Right lobe of liver (tissue), 6 donors: ENCODE measurements around the gene DLEC1. TPM values are rescaled to one million over a fixed set of nuclear protein-coding genes. Genes with fewer than 3 reads are reported as not detected.

ENCODE experiments used
- ATAC-seq, 4 donors: fragments of 200-7000 bp; cut with Tn5 transposase; one replicate each; pipeline ENCODE4 v1.9.1; 2020; ENCODE audit warnings: mild to moderate bottlenecking in 4 of 4, moderate library complexity in 4 of 4
- DNase-seq, 3 donors: peaks; one replicate each; pipeline ENCODE4 v3.0.0-alpha.2; 2020
- H3K27ac ChIP-seq, 3 donors: fragments of 200-600 bp; one replicate each; pipeline ENCODE4 v1.8.0; 2022
- H3K27me3 ChIP-seq, 2 donors: fragments of 200-600 bp; one replicate each; pipeline ENCODE4 v1.8.0; 2022
- H3K36me3 ChIP-seq, 4 donors: fragments of 200-600 bp; sonication (generic) in 1 of 4; one replicate each; pipeline versions ENCODE4 v1.5.1 to v1.8.0; 2017 to 2022; ENCODE audit warnings: control low read depth in 1 of 4
- H3K4me1 ChIP-seq, 4 donors: fragments of 200-600 bp; sonication (generic) in 1 of 4; one replicate each; pipeline versions ENCODE4 v1.5.1 to v1.8.0; 2017 to 2022; ENCODE audit warnings: control low read depth in 1 of 4
- H3K4me3 ChIP-seq, 3 donors: fragments of 200-600 bp; one replicate each; pipeline ENCODE4 v1.8.0; 2022
- H3K9me3 ChIP-seq, 4 donors: fragments of 200-600 bp; sonication (generic) in 1 of 4; one replicate each; pipeline versions ENCODE4 v1.5.1 to v1.8.0; 2017 to 2022; ENCODE audit warnings: control low read depth in 1 of 4
- POLR2A ChIP-seq: fragments of 450-650 bp; IDR thresholded peaks from one replicate; pipeline ENCODE4 v1.6.1; 2017; ENCODE audit warnings: antibody characterized with exemption, mild to moderate bottlenecking
- WGBS: methylation state at CpG from one replicate; pipeline ENCODE4 v1.1.6; 2018; ENCODE audit warnings: low coverage, low lambda C conversion rate; ENCODE audit not compliant: insufficient coverage; ENCODE audit errors: missing lambda C conversion rate; 5-methylcytosine and 5-hydroxymethylcytosine counted together
- intact Hi-C, 2 donors: fragments of 100-400 bp; cut with DNase I; formaldehyde crosslinking; loops; one replicate each; pipeline versions ENCODE4 v1.11.2 to v1.14.1; 2022
- total RNA-seq, 6 experiments: library from RNA; depleted of rRNA in 2 of 6; stranded (reverse); fragments of >200 nt in 2 of 6; fragmentation: NEBNext Ultra II Directional in 3 of 6; extraction: Animal tissue kit (Norgen Biotek cat#: 25700) in 3 of 6; gene quantifications; one replicate each; pipeline versions ENCODE4 v1.1.0 to v1.2.4, GENCODE V29; 2016 to 2023
- TF ChIP-seq, protein P1 (sequence below), 4 donors: fragments of 200-600 bp in 3 of 4; fragments of 450-650 bp in 1 of 4; IDR thresholded peaks; one replicate each; pipeline versions ENCODE4 v1.5.1 to v1.8.0; 2016 to 2022; ENCODE audit warnings: antibody characterized with exemption in 4 of 4, mild to moderate bottlenecking in 2 of 4
- donor health status: DM: no; HTN: yes; CAD: no.
- donor health status: DM: no; HTN: no; CAD: no.
- donor health status: DM: no; HTN: no; CAD: no.
- donor health status: DM: no; HTN: yes; CAD: no.
- donor health status: DM: no; HTN: yes; CAD: no.

Gene DLEC1
- total RNA-seq, 6 experiments from 2014 or later = 0.04 to 0.18 (median 0.15) TPM; not detected in 2

- intact Hi-C loops = no loop called here
These were observed 107.5 kb downstream of the DLEC1 start for GRCh38 chr3:38146504-38146903.

GRCh38 chr3:38147421-38147820, 108.4 kb downstream of the DLEC1 start:
- ATAC-seq = peak in 2 of 4 donors; percentile 22 to 31
- WGBS = 59% methylated on average over 3 of the region's 3 CpGs

More at GRCh38 chr3:38146504-38146903, 107.5 kb downstream of the DLEC1 start:
- Histone ChIP-seq H3K9me3 (no peaks in the 10 kb centered on the region), H3K4me3 (no peak overlapping the region), H3K36me3 (peaks cover 0 to 8% (median 2%) of the 10 kb centered on the region in 4 donors), H3K4me1 (no peaks in the 10 kb centered on the region), H3K27ac (no peak overlapping the region), H3K27me3 (no peaks in the 10 kb centered on the region)
- DNase-seq (no peak), ATAC-seq (no peak)
- no peak for TF ChIP-seq POLR2A
- TF ChIP-seq, protein P1, sequence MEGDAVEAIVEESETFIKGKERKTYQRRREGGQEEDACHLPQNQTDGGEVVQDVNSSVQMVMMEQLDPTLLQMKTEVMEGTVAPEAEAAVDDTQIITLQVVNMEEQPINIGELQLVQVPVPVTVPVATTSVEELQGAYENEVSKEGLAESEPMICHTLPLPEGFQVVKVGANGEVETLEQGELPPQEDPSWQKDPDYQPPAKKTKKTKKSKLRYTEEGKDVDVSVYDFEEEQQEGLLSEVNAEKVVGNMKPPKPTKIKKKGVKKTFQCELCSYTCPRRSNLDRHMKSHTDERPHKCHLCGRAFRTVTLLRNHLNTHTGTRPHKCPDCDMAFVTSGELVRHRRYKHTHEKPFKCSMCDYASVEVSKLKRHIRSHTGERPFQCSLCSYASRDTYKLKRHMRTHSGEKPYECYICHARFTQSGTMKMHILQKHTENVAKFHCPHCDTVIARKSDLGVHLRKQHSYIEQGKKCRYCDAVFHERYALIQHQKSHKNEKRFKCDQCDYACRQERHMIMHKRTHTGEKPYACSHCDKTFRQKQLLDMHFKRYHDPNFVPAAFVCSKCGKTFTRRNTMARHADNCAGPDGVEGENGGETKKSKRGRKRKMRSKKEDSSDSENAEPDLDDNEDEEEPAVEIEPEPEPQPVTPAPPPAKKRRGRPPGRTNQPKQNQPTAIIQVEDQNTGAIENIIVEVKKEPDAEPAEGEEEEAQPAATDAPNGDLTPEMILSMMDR (IDR thresholded peaks at IDR 0.05) = no peak
- whole genome bisulfite sequencing = 85% methylated on average over 2 of the region's 2 CpGs

DNA sequence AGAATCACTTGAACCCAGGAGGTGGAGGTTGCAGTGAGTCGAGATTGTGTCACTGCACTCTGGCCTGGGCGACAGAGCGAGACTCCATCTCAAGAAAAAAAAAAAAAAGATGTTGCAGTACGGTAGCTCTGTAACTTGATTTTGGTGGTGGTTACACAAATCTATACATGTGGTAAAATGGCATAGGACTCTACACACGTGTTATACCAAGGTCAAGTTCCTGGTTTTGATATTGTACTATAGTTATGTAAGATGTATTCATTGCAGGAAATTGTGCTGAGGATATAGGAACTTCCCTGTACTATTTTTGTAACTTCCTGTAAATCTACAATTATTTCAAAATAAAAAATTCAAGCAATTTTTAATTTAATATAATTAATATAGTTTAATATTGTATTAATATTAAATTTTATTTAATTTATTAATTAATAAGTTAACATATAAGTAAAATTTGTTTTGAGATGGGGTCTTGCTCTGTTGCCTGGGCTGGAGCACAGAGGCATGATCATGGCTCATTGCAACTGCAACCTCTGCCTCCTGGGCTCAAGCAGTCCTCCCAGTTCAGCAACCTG, 109.4 kb downstream of the DLEC1 start:
- WGBS = 50% methylated on average over 4 of the region's 5 CpGs
- Histone ChIP-seq H3K4me3 (no peak overlapping the region), H3K9me3 (no peaks in the 10 kb centered on the region), H3K4me1 (no peaks in the 10 kb centered on the region), H3K27me3 (no peaks in the 10 kb centered on the region), H3K36me3 (no peaks in the 10 kb centered on the region), H3K27ac (no peak overlapping the region)
- DNase-seq = no peak
- TF ChIP-seq POLR2A = no peak
- TF ChIP-seq, protein P1 (IDR thresholded peaks at IDR 0.05) = no peak
- peak in 3 of 4 donors; percentile 13 to 53 (median 33) for ATAC-seq
- intact Hi-C loops = no loop called here

More at GRCh38 chr3:38147421-38147820, 108.4 kb downstream of the DLEC1 start:
- no peak overlapping the region for H3K4me3 ChIP-seq
- H3K9me3 ChIP-seq = no peaks in the 10 kb centered on the region
- no peaks in the 10 kb centered on the region for H3K27me3 ChIP-seq
- no peak overlapping the region for H3K27ac ChIP-seq
- no peak for DNase-seq
- no peak for TF ChIP-seq POLR2A
- TF ChIP-seq, protein P1 (IDR thresholded peaks at IDR 0.05) = no peak
- H3K36me3 ChIP-seq = no peaks in the 10 kb centered on the region
- no peaks in the 10 kb centered on the region for H3K4me1 ChIP-seq
- intact Hi-C loops = no loop called here

DNA sequence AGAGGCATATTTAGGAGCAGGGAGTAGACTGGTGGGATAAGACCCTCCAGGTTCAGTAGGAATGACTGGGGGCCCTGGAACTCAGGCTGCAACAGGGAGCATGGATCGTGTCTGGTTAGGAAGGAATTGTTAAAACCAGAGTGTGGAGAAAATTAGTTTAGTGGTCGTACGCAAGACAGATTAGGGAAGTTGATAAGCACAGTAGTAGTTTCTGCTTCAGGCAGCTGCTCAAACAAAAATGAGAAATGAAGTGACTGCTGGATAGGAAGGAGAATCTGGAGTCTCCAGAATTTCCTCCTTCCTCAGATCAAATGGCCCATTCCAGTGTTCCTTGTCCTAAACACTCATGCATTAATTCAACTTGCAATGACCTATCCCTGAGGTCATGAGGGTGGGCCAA, 110.7 kb downstream of the DLEC1 start:
- TF ChIP-seq POLR2A = no peak
- TF ChIP-seq, protein P1 (IDR thresholded peaks at IDR 0.05) = no peak
- no peaks in the 10 kb centered on the region for H3K9me3 ChIP-seq
- H3K4me3 ChIP-seq = no peak overlapping the region
- no peaks in the 10 kb centered on the region for H3K4me1 ChIP-seq
- WGBS = 50% methylated on average over 3 of the region's 3 CpGs
- no peaks in the 10 kb centered on the region for H3K36me3 ChIP-seq
- H3K27ac ChIP-seq = peak overlapping the region in 1 of 3 donors; percentile 9
- no peak for DNase-seq
- H3K27me3 ChIP-seq = no peaks in the 10 kb centered on the region
- peak in 1 of 4 donors; percentile 34 for ATAC-seq
- intact Hi-C loops = no loop called here
